DMS 273 (cell line): ENCODE results near the gene FMN2.
"Not testable (repeated sequence)": the region's sequence is repeated elsewhere in the genome, so short reads cannot be mapped to it uniquely, and the experiment has no call there.

Experiments used
- DNase-seq: peaks from one replicate; lab custom pipeline; 2025; ENCODE audit not compliant: unreplicated experiment; lab: John Stamatoyannopoulos, UW

FMN2 gene

DNA sequence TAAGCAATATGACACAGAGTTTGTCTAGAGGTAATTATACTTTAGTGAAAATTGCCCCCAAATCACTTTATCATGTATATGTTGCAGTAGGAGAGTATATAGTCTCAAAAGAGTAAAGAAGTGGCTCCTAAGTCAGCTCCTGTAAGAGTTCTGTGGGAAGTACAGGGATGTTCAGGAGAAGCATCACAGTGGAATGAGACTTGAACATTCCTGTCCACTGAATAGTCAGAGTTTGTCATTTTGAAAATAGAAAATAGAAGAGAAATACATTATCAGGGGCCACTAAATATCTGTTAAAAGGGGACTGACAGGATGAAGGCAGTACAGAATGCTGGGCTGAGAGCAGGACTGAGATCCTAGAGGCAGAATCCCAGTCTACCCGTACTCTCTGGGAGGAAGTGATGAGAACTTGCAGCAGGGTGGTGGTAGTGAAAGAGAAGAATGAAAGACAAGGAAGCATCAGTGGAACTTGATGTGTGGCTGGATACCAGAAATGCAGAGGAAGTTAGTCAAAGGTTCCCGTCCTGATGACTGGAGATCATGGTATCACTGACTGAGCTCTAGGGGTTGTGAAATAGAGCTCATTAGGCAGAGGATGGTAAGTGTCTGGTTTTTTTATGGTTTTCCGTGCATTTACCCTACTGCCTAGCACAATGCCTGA, 153.4 kb downstream of the FMN2 start:
- no peak for DNase-seq

DNA sequence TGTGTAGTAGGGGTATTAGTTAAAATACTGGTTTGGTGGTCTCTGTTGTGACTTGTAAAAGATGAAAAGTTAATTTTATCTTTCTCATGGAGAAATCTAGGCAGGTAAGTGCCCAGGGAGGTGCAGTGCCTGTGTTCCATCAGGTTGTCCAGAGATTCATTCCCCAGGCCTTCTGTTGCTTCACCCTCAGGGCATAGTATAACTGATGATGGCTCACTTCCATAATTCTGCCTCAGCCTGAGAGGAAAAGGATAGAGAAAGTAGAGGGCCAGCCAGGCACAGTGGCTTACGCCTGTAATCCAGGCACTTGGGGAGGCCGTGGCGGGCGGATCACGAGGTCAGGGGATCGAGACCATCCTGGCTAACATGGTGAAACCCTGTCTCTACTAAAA, 153.9 kb downstream of the FMN2 start:
- DNase-seq = no peak

DNA sequence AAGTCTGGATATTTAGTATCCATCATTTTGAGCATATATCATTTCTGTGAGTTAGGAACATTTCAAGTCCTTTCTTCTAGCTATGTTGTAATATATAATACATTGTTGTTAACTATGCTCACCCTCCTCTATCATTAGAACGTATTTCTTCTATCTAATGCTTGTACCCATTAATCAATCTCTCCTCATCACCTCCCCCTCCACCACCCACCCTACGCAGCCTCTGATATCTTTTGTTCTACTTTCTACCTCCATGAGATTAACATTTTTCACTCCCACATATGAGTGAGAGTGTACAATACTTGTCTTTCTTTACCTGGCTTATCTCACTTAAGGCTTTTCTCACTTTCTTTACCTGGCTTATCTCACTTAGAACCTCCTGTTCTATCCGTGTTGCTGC, 156.2 kb downstream of the FMN2 start:
- no peak for DNase-seq

DNA sequence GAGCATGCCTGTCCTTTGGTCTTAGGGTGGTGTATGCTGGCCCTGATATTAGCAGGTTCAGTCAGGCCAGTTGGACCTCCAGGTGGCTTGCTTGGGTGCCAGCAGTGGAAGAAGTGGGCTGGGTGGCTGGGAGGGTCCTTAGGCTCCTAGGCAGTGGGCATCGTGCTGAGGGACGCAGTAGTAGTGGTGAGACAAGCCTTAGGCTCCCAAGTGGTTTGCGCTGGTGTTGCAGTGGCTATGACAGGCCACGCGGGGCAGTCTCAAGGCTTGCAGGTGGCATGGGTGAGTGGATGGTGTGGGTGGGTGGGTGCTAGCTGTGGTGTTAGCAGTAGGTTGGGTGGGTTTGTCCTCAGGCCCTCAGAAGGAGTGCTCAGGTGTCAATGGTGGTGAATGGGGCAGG, 162.3 kb downstream of the FMN2 start:
- no peak for DNase-seq

DNA sequence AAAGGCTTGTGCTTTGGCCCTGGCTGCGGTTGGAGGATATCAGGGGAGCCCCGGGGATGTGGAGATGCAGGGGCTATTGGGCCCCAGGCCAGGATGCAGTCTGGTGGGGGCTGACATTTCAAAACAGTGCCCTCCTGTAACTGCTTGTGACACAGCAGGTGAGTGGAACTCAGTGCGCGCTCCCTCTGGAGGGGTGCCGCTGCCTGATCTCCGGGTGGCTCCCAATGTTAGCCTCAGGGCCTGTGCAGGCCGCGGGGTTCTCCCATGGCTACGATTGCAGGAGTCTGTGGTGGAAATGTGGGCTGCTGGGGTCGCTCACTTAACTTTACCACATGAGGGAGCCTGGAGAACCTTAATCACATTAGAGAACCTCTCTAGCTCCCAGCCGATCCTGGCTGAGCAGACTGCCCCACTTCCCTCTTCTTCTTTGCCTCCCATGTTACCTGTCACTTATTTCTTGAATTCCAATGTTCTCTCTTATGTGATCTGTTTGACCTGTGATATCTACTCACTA, 163.2 kb downstream of the FMN2 start:
- DNase-seq = no peak

DNA sequence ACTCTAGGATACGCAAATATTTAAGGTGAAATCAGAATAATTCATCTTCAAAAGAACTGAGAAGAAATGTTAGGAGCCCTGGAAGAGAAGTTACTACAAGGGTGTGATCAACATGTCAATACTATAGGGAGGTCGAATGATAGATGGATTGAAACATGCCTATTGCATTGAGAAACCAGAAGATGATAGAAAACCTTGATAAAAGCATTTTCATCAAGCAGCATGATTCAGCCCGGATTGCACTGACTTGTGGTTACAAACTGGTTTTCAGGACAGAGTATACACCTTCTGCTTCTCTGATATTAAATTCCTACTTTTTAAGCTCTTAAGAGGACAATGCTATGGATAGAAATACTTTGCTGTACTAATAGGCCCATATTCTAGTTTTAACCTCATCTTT, 164.2 kb downstream of the FMN2 start:
- no peak for DNase-seq

DNA sequence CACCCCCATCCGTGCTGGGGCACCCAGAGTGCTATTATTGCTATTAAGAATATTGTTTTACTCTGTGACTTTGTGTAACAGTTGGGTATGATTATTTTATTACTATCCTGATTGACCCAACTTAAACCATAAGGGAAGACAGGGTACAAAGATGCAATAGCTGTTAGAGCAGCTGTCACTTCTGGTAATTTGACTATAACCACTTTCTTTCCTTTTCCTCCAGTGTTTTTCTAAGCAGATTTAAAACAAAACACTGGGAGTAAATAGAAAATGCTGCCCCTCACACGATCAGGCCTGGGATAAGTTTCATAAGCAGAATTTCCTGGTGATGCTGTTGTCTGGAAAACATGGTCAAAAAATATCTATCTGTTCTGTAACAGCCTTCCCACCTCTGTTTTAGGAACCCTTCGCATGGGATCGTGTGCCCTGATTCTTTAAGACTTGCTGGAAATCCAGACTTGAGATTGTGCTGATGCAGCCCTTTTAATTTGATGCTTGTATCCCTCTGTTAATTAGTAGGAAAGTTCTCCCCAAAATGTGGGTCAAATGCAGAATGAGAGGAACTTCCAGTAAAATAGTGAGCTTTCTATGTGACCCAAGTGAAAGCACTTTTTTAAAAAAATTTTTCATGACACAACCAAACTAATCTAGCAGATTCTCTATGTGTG, 165.3 kb downstream of the FMN2 start:
- no peak for DNase-seq

DNA sequence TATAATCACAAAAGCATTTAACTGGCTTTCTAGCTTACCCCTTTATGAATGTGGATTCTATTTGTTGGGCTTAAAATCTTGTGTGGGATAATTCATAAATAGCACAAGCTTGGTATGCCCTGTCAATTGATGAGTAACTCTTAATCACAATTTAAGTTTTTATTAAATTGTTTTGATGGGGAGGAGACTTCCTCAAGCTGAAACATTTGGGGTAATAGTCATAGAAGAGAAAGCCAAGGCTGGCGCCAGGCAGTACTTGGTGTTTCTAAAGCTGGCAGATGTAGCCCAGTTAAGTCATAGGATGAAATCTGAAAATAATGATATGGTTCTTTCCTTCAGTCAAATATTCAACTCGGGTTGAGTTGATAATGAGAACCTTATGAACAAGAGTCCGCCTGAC, 167.2 kb downstream of the FMN2 start:
- DNase-seq = no peak

DNA sequence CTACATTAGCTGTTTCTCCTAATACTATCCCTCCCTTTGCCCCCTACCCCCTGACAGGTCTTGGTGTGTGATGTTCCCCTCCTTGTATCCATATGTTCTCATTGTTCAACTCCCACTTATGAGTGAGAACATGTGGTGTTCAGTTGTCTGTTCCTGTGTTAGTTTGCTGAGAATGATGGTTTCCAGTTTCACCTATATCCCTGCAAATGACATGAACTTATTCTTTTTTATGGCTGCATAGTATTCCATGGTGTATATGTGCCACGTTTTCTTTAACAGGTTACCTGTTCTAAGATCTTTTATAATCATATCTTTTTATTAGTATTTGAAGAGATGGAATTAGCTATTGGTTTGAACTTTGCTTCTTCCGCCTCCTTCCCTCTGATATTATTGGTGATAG, 172.8 kb downstream of the FMN2 start:
- DNase-seq = not testable (repeated sequence)

DNA sequence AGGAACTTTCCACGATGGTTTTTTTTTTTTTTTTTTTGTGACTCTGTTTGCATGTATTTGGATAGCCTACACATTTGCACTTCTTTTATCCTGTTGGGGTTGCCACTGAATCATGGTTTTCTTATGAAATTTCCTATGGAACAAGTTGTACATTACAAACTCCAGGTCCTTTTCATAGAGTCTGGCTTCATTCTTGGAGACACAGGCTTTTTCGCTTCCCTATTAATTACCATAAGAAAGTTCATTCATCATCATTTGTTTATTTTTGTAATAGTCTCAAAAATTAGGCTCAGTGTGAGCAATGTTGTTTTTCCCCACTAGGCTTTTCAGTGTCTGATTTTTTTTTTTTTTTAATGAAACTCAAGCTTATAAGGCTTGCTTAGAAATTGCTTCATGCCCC, 179.4 kb downstream of the FMN2 start:
- DNase-seq = no peak

DNA sequence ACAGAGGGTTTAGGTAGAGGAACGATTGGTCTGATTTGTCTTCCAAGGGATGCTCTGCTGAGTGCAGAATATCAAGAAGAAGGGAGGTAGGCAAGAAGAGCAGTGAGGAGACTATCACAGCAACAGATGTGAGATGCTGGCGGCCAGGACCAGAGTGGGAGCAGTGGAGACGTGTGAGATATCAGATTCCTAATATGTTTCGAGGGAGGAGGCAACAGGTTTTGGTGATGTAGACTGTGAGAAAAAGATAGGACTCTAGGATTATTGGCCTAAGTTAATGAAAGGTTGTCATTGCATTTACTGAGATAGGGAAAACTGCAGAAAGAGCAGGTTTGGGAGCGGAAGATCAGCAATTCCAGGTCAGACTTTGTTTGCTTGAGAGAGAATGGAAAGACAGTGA, 182.9 kb downstream of the FMN2 start:
- no peak for DNase-seq

DNA sequence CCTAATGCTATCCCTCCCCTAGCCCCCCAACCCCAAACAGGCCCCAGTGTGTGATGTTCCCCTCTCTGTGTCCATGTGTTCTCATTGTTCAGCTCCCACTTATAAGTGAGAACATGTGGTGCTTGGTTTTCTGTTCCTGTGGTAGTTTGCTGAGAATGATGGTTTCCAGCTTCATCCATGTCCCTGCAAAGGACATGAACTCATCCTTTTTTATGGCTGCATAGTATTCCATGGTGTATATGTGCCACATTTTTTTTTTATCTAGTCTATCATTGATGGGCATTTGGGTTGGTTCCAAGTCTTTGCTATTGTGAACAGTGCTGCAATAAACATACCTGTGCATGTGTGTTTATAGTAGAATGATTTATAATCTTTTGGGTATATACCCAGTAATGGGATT, 183.5 kb downstream of the FMN2 start:
- DNase-seq = not testable (repeated sequence)

DNA sequence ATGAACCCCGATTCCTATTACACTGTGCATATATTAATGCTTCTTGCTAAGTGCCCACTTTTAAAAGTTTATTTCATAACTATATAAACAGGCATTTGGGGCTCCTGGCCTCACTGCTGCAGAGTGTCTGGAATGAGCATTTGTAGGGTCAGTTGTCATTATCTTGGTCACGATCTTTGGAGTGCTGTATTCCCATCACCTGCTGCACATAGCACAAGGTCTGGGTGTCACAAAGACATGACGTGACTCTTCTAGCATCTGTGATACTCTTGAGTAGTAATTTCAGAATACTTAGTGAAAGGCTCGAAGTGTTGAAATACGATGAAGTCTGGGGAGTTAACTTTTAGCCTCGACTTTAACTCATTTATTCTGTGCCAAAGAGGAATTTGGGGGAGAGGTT, 186.4 kb downstream of the FMN2 start:
- DNase-seq = no peak

DNA sequence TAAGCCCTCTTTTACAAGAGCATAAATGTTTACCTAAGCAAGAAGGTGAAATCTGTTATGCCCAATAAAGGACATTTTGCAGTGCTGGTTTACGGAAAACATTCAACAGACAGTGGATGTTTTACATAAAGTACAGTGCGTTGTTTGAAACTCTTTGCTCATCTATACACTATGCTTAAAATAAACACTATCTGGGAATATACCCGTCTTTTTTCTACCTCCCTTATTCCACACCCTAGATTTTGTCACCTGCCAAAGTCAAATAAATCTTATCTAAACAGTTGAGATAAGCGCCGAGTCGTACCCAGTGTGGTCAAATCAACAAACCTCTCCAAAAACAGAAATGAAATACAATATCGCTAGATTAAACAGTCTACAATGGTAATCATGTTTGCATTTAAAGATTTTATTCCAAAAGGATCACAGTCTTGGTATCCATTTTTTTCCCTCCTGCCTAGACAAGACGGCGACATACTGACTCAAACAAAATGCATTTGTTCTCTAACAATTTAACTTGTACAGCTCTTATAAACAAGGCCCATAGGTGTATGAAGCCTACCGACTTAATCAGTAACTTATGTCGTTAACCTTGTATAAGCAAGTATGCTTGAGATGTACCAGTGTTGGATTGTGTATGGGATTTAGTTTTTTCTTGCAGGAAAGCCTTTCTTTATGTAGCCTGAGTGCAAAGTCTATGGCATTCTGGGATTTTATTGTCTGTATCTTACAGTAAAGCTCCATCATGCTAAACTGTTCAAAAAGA, 189.1 kb downstream of the FMN2 start:
- DNase-seq = no peak

DNA sequence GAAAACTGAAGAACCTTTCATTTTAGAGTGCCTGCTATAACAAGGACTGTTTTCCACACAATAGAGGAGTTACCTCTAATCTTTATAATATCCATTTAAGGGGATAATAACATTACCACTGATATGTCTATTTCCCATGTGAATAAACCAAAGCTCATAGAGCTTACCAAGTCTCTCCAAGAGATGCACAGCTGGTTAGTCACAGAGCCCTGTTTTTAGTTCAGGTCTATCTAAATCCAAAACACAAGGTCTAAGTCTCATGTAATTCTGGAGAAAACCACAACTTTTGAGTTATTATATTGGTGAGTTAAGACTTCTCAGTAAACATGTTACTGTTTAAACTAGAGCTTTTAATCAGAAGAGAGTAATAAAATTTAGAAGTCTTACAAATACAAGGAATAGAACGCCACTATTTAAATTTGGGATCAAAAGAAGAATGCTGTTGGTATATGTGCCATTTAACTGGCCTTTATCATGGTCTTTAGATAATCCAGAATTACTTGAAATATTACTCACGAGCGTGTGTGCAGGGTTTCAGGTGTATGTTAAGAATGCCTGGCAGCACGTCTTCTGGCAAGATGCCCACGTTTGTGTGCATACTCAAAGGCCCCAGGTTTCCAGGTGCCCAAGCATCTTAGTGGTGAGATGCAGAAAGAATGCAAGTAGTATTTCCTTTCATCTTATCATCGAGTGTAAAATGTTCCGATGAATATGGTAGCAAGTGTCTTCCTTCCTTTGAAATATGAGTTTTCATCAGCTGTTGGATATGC, 190.6 kb downstream of the FMN2 start:
- DNase-seq = no peak

DNA sequence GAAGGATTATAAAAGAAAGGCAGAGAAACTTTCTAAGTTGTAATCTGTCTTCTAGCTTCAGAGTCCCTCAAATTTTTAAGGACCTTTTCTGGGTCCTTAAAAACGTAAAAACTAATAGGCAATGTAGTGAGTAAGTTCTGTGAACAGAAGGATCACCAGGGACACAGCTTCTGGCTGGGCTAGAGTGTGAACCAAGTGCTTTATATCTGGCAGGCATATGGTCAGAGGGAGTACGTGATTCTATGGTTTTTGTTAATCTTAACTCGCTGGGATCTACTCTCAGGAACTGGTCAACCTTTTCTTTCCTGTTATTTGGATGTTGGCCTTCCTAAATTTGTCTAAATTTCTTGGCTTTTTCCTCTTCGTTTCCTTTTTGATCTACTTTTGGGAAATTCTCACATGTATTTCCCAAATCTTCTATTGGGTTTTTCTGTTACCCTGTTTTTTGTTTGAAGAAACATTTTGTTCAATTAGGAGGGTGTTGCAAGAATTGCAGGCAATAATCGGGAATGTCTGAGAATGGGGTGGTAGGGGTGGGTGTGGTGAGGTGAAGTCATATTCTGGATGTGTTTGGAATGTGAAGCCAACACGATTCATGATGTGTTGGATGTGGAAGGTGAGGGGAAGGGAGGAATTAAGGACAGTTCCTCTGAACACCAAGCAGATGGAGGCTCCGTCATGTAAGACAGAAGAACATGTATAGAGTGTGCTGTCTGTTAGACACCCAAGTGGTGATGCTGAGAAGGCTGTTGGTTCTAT, 193.2 kb downstream of the FMN2 start:
- DNase-seq = no peak

DNA sequence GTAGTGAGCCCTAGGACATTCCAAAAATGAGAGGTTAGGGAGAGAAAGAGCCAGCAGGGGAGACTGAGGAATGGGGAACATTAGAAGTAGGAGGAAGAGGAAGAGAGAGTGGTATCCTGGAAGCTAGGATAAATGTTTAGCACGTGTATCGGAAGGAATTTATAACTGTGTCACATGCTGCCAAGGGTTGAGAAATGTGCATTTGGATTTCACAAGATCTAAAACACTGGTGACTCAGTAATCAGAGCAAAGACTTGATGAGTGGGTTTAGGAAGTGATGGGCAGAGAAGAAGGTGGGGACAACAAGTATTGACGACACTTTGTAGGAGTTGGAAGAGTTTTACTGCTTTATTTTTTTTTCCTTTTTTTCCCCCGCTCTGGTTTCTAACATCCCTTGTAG, 193.9 kb downstream of the FMN2 start:
- no peak for DNase-seq

DNA sequence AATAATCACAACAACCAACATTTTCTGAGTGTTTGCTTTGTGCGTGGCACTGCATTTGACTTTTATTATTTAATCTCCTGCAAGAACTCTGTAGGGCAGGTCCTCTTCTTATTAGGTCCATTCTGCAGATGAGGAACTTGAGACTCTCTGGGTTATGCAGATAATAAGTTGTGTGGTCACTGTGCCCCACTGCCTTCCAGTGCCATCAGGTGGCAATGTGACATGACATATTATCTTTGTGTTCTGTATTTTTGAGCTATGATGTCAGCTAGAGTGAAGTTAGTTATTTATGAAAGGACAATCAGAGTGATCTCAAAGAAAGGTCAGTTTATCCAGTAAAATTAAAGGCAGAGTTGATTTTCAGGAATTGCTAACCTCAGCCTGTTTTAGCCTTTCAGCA, 196.0 kb downstream of the FMN2 start:
- no peak for DNase-seq

DNA sequence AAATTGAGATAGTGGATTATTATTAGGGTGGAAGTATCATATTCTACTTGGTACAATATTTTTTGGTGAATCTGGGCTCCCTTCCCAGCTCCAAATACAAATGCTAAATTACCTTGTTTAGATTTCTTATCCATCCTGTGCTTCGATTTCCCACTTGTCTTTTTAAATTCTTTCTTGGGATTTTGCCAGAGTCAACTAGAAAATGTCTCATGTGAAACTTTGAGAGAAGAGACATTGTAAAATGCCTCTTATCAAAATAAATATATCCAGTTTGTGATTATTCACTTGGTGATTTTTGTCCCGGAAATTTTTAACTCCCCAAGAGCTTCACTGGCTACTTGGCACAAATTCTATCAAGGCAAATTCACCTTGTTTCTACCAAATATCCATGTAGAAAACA, 202.0 kb downstream of the FMN2 start:
- DNase-seq = no peak

DNA sequence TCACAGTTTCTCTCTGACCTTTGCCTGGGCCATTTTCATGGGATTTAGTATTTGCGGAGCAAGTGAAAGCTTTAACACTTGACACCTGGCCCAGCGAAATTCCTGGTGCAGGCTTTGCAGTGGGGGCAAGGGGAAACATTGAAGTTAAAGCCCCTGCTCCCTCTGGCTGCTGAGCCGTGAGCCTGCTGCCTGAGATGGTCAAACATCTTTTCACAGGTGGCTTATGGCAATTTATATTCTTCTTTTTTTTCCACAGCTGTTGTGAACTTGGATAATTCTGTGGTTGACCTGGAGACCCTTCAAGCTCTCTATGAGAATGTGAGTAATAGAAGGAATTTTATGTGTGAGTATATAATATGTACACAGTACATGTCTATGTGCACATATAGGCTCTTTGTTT, 202.9 kb downstream of the FMN2 start:
- DNase-seq = no peak

DNA sequence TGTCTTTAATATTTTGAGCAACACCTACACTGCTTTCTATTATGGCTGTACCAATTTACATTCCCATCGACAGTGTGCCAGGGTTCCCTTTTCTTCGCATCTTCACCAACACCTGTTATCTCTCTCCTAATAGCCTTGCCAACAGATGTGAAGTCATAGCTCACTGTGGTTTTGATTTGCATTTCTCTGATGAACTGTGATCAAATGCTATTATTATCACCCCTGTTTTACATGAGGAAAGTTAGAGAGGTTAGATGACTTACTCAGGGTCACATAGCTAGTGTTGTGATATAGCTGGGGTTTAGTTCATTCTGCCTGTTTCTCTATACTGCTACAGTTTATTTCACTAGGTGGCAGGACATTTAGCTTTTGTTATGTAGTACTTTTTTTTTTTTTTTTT, 204.1 kb downstream of the FMN2 start:
- no peak for DNase-seq
